HEK293 (cell line): ENCODE measurements around the gene TRMT5.

ENCODE experiments used
- CTCF ChIP-seq: fragments of 450-650 bp; formaldehyde crosslinking; IDR thresholded peaks from 2 replicates; pipeline ENCODE4 v1.5.1; 2016; ENCODE audit warnings: missing biosample characterization, missing genetic modification characterization
- PBX3 ChIP-seq: sonication (generic); formaldehyde crosslinking; IDR thresholded peaks from 2 replicates; pipeline ENCODE4 v1.8.1; 2022; ENCODE audit warnings: mild to moderate bottlenecking, moderate library complexity, missing genetic modification reagents
- ZNF16 ChIP-seq: fragments of 450-650 bp; formaldehyde crosslinking; IDR thresholded peaks from 2 replicates; pipeline ENCODE4 v1.5.1; 2016; ENCODE audit warnings: low read depth, missing biosample characterization, missing genetic modification characterization

DNA sequence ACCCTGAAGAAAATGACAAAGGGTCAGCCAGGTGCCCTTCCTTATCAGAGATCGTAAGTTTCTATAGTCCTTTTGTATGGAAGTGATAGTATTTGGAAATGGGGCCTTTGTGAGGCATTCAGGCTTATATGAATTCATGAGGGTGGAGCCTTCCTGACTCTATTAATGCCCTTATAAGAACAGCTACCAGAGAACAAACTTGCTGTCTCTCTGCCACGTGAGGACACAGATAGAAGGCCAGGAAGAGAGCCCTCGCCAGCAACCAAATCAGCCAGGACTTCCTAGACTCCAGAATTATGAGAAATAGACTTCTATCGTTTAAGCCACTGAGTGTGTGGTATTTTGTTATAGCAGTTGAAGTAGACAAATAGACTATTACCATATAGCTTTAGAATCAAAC is 36.7 kb downstream of the TRMT5 start:
- no peak for TF ChIP-seq CTCF
- TF ChIP-seq PBX3 (CRISPR knock-in tag), result no peak
- TF ChIP-seq ZNF16, result no peak
